Keratinocyte (primary cell): ENCODE data around the gene MRFAP1.

ENCODE experiments used
- CTCF ChIP-seq, 3 experiments: IDR thresholded peaks in 1 of 3; conservative IDR thresholded peaks in 1 of 3; optimal IDR thresholded peaks in 1 of 3; 2 replicates in 2 of 3; 3 replicates in 1 of 3; pipeline versions ENCODE3 to v1.5.1; 2011; ENCODE audit warnings: low read length in 3 of 3, mild to moderate bottlenecking in 3 of 3, moderate library complexity in 2 of 3, control low read depth in 1 of 3, inconsistent platforms in 1 of 3; ENCODE audit not compliant: insufficient read depth in 2 of 3; ENCODE audit errors: extremely low read depth in 1 of 3
- EZH2 ChIP-seq: IDR thresholded peaks from one replicate; pipeline ENCODE4 v1.6.1; 2012; ENCODE audit warnings: inconsistent platforms, mild to moderate bottlenecking, low read length, moderate library complexity

- TF ChIP-seq CTCF (optimal IDR thresholded peaks at IDR 0.05 in 1 of 3, IDR thresholded peaks at IDR 0.05 in 1 of 3, conservative IDR thresholded peaks at IDR 0.05 in 1 of 3; ENCODE audit: extremely low read depth in 1 of 3, insufficient read depth in 2 of 3, low read length in 3 of 3), result no peak
- no peak for TF ChIP-seq EZH2
Observed at GRCh38 chr4:6649216-6649615, 8.7 kb downstream of the MRFAP1 start.
